ENCODE data around the gene MYRFL.
"Not testable (repeated sequence)": the region's sequence is repeated elsewhere in the genome, so short reads cannot be mapped to it uniquely, and the experiment has no call there.

Gene MYRFL

GRCh38 chr12:69844836-69845235, 19.8 kb downstream of the MYRFL start:
- Histone ChIP-seq H3K4me3 (ENCODE audit: low read depth, low read length) (no peak overlapping the region), H3K27me3 (ENCODE audit: control insufficient read depth, insufficient read depth, low read length) (no peaks in the 10 kb centered on the region), H3K9ac (ENCODE audit: low read depth, low read length) (no peak overlapping the region), H3K4me1 (ENCODE audit: control insufficient read depth, insufficient read depth, low read length) (no peaks in the 10 kb centered on the region), H3K9me3 (ENCODE audit: control insufficient read depth, insufficient read depth, low read length) (no peaks in the 10 kb centered on the region), H3K36me3 (ENCODE audit: control insufficient read depth, insufficient read depth, low read length) (no peaks in the 10 kb centered on the region)

- H3K4me3 ChIP-seq (ENCODE audit: low read depth, low read length), result no peak overlapping the region
- no peaks in the 10 kb centered on the region for H3K36me3 ChIP-seq (ENCODE audit: control insufficient read depth, insufficient read depth, low read length)
- no peaks in the 10 kb centered on the region for H3K4me1 ChIP-seq (ENCODE audit: control insufficient read depth, insufficient read depth, low read length)
- no peak overlapping the region for H3K9ac ChIP-seq (ENCODE audit: low read depth, low read length)
- H3K9me3 ChIP-seq (ENCODE audit: control insufficient read depth, insufficient read depth, low read length), result no peaks in the 10 kb centered on the region
- no peaks in the 10 kb centered on the region for H3K27me3 ChIP-seq (ENCODE audit: control insufficient read depth, insufficient read depth, low read length)
Observed at GRCh38 chr12:69846976-69847375, 21.9 kb downstream of the MYRFL start.

GRCh38 chr12:69851976-69852375, 26.9 kb downstream of the MYRFL start:
- H3K9me3 ChIP-seq (ENCODE audit: control insufficient read depth, insufficient read depth, low read length), result no peaks in the 10 kb centered on the region
- no peaks in the 10 kb centered on the region for H3K27me3 ChIP-seq (ENCODE audit: control insufficient read depth, insufficient read depth, low read length)
- no peak overlapping the region for H3K4me3 ChIP-seq (ENCODE audit: low read depth, low read length)
- no peaks in the 10 kb centered on the region for H3K36me3 ChIP-seq (ENCODE audit: control insufficient read depth, insufficient read depth, low read length)
- H3K4me1 ChIP-seq (ENCODE audit: control insufficient read depth, insufficient read depth, low read length), result no peaks in the 10 kb centered on the region
- no peak overlapping the region for H3K9ac ChIP-seq (ENCODE audit: low read depth, low read length)

GRCh38 chr12:69853176-69853961, 28.3 kb downstream of the MYRFL start:
- H3K36me3 ChIP-seq (ENCODE audit: control insufficient read depth, insufficient read depth, low read length); H3K4me1 ChIP-seq (ENCODE audit: control insufficient read depth, insufficient read depth, low read length); H3K9me3 ChIP-seq (ENCODE audit: control insufficient read depth, insufficient read depth, low read length); H3K27me3 ChIP-seq (ENCODE audit: control insufficient read depth, insufficient read depth, low read length); H3K9ac ChIP-seq (ENCODE audit: low read depth, low read length); H3K4me3 ChIP-seq (ENCODE audit: low read depth, low read length): not testable (repeated sequence)

GRCh38 chr12:69866698-69867097, 41.7 kb downstream of the MYRFL start:
- Histone ChIP-seq H3K9me3 (ENCODE audit: control insufficient read depth, insufficient read depth, low read length) (no peaks in the 10 kb centered on the region), H3K36me3 (ENCODE audit: control insufficient read depth, insufficient read depth, low read length) (no peaks in the 10 kb centered on the region), H3K9ac (ENCODE audit: low read depth, low read length) (no peak overlapping the region), H3K4me1 (ENCODE audit: control insufficient read depth, insufficient read depth, low read length) (no peaks in the 10 kb centered on the region), H3K27me3 (ENCODE audit: control insufficient read depth, insufficient read depth, low read length) (no peaks in the 10 kb centered on the region), H3K4me3 (ENCODE audit: low read depth, low read length) (no peak overlapping the region)

- no peaks in the 10 kb centered on the region for H3K4me1 ChIP-seq (ENCODE audit: control insufficient read depth, insufficient read depth, low read length)
- no peaks in the 10 kb centered on the region for H3K36me3 ChIP-seq (ENCODE audit: control insufficient read depth, insufficient read depth, low read length)
- H3K9ac ChIP-seq (ENCODE audit: low read depth, low read length), result peak overlapping the region; percentile 30
- H3K9me3 ChIP-seq (ENCODE audit: control insufficient read depth, insufficient read depth, low read length), result no peaks in the 10 kb centered on the region
- H3K4me3 ChIP-seq (ENCODE audit: low read depth, low read length), result no peak overlapping the region
- H3K27me3 ChIP-seq (ENCODE audit: control insufficient read depth, insufficient read depth, low read length), result no peaks in the 10 kb centered on the region
Observed at GRCh38 chr12:69868695-69869094, 43.7 kb downstream of the MYRFL start.

- H3K4me1 ChIP-seq (ENCODE audit: control insufficient read depth, insufficient read depth, low read length), result no peaks in the 10 kb centered on the region
- no peaks in the 10 kb centered on the region for H3K9me3 ChIP-seq (ENCODE audit: control insufficient read depth, insufficient read depth, low read length)
- no peaks in the 10 kb centered on the region for H3K27me3 ChIP-seq (ENCODE audit: control insufficient read depth, insufficient read depth, low read length)
- H3K36me3 ChIP-seq (ENCODE audit: control insufficient read depth, insufficient read depth, low read length), result no peaks in the 10 kb centered on the region
- no peak overlapping the region for H3K9ac ChIP-seq (ENCODE audit: low read depth, low read length)
- H3K4me3 ChIP-seq (ENCODE audit: low read depth, low read length), result no peak overlapping the region
Observed at GRCh38 chr12:69872804-69873203, 47.8 kb downstream of the MYRFL start.

GRCh38 chr12:69873429-69873828, 48.4 kb downstream of the MYRFL start:
- no peak overlapping the region for H3K9ac ChIP-seq (ENCODE audit: low read depth, low read length)
- H3K4me3 ChIP-seq (ENCODE audit: low read depth, low read length), result no peak overlapping the region
- H3K4me1 ChIP-seq (ENCODE audit: control insufficient read depth, insufficient read depth, low read length), result no peaks in the 10 kb centered on the region
- H3K36me3 ChIP-seq (ENCODE audit: control insufficient read depth, insufficient read depth, low read length), result no peaks in the 10 kb centered on the region
- no peaks in the 10 kb centered on the region for H3K27me3 ChIP-seq (ENCODE audit: control insufficient read depth, insufficient read depth, low read length)
- H3K9me3 ChIP-seq (ENCODE audit: control insufficient read depth, insufficient read depth, low read length), result no peaks in the 10 kb centered on the region

- no peak overlapping the region for H3K4me3 ChIP-seq (ENCODE audit: low read depth, low read length)
- H3K4me1 ChIP-seq (ENCODE audit: control insufficient read depth, insufficient read depth, low read length), result no peaks in the 10 kb centered on the region
- no peaks in the 10 kb centered on the region for H3K27me3 ChIP-seq (ENCODE audit: control insufficient read depth, insufficient read depth, low read length)
- H3K9me3 ChIP-seq (ENCODE audit: control insufficient read depth, insufficient read depth, low read length), result no peaks in the 10 kb centered on the region
- no peaks in the 10 kb centered on the region for H3K36me3 ChIP-seq (ENCODE audit: control insufficient read depth, insufficient read depth, low read length)
- no peak overlapping the region for H3K9ac ChIP-seq (ENCODE audit: low read depth, low read length)
Observed at GRCh38 chr12:69874606-69875005, 49.6 kb downstream of the MYRFL start.

GRCh38 chr12:69875416-69875935, 50.4 kb downstream of the MYRFL start:
- Histone ChIP-seq H3K9ac (ENCODE audit: low read depth, low read length) (no peak overlapping the region), H3K36me3 (ENCODE audit: control insufficient read depth, insufficient read depth, low read length) (no peaks in the 10 kb centered on the region), H3K4me1 (ENCODE audit: control insufficient read depth, insufficient read depth, low read length) (no peaks in the 10 kb centered on the region), H3K27me3 (ENCODE audit: control insufficient read depth, insufficient read depth, low read length) (no peaks in the 10 kb centered on the region), H3K9me3 (ENCODE audit: control insufficient read depth, insufficient read depth, low read length) (no peaks in the 10 kb centered on the region), H3K4me3 (ENCODE audit: low read depth, low read length) (no peak overlapping the region)

GRCh38 chr12:69879007-69879960, 54.3 kb downstream of the MYRFL start:
- no peaks in the 10 kb centered on the region for H3K9me3 ChIP-seq (ENCODE audit: control insufficient read depth, insufficient read depth, low read length)
- H3K4me3 ChIP-seq (ENCODE audit: low read depth, low read length), result peak overlapping the region; percentile 37
- H3K27me3 ChIP-seq (ENCODE audit: control insufficient read depth, insufficient read depth, low read length), result no peaks in the 10 kb centered on the region
- H3K4me1 ChIP-seq (ENCODE audit: control insufficient read depth, insufficient read depth, low read length), result no peaks in the 10 kb centered on the region
- H3K36me3 ChIP-seq (ENCODE audit: control insufficient read depth, insufficient read depth, low read length), result no peaks in the 10 kb centered on the region
- H3K9ac ChIP-seq (ENCODE audit: low read depth, low read length), result peak overlapping the region; percentile 42
